Stimulated activated CD4-positive, alpha-beta T cell treated with anti-CD3 and anti-CD28 coated beads, Interleukin-4, amount 100 ng/mL, for 1 hour (primary cell): ENCODE data around the gene NAA15.
A peak's percentile ranks its signal among the peaks of the same experiment; 100 is the strongest.
"Not testable (repeated sequence)": the region's sequence is repeated elsewhere in the genome, so short reads cannot be mapped to it uniquely, and the experiment has no call there.

Experiments
- DNase-seq: peaks from one replicate; pipeline ENCODE4 v3.0.0-alpha.2; 2020

NAA15 gene

DNA sequence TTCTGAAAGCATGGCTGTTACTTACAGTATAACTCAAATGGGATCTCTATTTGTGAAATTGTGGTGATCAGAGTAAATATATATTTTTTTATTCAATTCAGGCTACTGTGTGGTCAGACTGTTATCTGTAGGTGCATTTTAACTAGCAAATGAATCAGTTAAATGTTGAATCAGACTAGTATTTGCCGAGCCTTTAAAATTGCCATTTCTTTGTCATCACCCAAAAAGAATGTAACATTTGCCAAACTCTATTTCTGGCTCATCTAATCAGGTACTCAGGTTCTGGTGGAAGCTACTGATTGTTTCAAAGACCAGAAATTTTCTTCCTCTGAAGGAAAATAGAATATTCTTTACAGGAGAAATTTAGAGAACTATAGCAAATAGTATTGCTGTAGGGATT is 1.8 kb upstream of the NAA15 start:
- no peak for DNase-seq

DNA sequence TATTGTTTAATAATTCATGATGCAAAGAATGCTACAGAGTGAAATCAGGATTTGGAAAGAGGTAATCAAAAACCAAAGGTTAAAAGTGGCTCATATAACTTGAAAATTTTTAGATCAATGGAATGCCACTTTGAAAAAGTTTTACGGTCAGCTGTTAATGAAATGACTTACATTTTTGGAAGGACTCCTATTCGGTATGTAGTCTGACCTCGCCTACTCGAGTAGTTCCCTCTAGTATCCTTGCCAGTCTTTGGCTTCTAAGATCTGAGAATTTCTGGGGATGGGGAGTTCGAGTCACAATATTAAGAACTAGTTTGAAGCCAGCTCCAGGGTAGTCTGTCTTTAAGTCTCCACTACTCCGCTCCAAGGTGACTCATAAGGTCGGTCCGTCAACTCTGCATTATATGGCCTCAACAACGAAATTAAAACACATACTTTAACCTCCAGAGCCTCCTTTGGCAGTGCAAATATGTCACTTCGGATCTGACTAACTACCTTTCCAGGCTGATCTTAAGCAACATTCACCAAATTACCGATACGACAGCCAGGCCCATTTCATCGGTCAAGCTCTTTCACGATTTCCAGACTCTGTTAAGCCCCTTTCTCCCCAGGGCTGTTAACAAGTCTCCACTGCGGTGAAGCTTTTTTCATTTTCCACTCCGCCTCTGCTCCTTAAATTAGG is 733 bp upstream of the NAA15 start:
- no peak for DNase-seq

DNA sequence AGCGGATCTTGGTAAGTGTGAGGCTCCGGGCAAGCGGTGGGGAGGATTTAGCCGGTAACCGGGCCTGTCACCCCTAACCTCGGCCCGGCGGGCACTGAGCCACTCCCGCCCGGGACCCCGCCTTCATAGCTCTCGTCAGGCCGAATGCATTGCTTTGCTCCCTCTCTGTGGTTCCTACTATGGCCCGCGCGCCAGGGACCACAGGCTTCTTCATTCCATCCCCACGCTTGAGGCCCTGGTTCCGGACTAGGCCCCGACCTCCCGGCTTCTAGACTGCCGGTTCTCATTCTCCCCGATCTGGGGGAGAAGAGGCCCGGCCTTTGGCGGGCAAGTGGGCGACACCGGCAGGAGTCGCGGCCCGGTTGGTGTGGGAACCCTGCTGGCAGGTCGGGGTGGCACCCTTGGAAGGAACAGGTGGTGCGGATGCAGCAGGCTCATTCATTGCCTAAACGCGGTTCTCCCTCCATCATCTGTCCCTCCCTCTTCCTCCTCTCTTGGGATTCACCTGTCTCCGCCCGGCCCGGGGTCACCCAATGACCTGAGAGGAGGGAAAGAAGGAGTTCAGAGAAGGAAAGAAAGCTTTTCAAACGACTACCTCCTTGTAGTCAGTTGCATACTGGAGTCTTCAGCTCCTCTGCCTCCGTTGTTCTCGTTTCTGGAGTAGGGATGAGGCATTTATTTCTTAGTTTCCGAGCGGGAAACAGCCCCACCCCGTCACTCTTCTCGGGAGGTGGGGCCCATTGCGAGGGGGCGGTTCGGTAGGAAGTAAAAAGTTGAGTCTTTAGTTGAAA is 711 bp downstream of the NAA15 start, which contains the start of gene NDUFC1:
Gene NDUFC1, minus strand, starts transcription at position 657 of the 791 bp plus-strand sequence. CDS start 6,679 bp downstream, outside the sequence.
- peak; percentile 62 for DNase-seq

DNA sequence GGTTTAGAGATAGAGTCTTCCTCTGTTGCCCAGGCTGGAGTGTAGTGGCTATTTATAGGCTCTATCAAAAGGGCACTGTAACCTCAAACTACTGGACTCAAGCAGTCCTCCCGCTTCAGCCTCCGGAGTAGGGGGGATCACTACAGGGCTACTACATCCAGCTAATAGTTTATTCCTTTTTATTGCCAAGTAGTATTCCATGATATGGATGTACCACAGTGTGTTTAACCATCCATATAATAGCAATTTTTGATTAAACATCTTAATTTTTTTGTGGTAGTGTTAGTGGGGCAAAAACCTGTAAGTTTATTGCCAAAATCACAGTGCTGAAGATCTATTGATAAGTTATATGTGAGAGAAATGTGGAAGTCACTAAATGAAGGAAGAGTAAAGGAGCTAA is 3.6 kb downstream of the NAA15 start:
- DNase-seq: no peak

DNA sequence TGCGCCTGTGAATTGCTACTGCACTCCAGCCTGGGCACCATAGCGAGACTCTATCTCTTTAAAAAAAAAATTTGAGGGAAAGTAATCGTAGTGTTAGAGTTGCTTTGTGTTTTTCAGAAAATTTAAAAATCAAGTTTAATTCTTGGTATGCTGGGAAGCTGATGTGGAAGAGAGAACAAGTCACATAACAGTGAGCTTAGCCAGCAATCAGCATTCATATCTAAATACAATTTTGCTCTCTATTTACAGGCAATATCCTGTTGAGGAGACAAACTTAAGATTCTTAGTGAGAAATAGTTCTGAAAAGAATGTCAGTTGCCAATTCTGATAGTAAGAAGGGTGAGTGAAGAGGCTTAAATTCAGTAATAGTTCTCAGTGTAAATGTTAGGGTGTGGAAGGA is 10.6 kb downstream of the NAA15 start:
- no peak for DNase-seq

DNA sequence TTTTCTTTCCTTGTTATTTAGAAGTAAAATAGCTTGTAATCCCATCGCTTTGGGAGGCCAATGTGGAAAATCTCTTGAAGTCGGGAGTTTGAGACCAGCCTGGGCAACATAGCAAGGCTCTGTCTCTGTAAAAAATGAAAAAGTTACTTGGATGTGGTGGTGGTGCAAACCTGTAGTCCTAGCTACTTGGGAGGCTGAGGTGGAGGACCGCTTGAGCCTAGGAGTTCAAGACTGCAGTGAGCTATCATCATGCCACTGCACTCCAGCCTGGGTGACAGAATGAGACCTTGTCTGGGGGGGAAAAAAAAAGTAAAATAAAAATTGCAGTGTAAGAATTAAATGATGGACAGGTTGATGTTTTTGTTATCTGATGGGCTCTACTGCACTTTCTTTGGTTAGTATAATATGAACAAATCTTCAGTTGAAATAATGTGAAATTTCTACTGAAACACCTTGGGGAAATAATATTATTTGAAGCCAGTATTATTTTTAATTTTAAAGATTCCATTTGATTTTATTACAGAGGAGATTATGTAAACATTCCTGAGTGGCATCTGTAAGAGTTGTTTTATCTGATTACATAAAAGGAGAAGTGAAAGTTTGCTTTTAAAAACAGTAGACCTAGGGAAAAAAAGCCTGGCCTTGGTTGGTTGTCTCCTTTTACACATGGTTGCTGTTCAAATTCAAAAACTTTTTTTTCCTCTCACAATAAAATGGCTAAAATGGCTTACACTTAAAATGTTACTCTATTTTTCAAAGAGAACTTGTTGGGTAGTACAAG is 11.4 kb downstream of the NAA15 start:
- no peak for DNase-seq

DNA sequence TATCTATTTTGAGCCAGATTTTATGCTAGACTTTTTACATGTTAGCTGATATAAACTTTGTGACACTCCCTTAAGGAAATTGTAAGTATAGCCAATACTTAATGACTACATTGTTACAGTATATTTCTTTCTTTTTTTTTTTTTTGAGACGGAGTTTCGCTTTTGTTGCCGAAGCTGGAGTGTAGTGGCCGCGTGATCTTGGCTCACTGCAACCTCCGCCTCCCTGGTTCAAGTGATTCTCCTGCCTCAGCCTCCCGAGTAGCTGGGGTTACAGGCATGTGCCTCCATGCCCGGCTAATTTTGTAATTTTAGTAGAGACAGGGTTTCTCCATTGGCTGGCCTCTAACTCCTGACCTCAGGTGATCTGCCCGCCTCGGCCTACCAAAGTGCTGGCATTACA is 12.1 kb downstream of the NAA15 start:
- DNase-seq: not testable (repeated sequence)

DNA sequence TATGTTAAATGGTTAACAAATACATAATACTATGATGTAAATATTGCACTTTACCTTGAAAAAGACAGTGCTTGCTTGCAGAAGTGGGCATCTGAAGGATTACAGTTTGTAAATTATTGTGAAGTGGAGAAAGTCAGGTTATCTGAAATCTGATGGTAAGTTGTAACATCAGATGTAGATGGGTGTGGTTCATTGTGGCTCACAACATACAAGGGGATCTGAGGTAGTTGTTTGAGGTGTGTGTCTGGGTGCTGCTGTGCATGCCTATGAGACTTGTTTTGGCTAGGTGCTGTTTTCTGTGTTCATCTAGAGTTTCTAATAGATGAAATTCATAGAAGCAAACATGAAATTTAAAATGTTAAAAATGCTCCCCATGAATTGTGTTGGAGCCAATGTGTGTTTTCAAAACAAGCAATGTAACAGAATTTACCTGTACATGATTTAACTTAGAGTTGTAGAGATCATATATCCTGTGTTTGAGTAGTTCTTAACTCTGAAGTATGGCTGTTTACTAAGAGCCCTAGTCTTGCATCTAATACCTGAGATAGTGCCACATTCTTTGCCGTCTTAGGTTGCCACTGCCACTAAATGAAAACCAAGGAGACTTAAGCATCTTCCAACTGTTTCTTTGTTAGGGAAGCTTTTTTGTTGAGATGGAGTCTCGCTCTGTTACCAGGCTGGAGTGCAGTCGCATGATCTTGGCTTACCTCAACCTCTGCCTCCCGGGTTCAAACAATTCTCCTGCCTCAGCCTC is 12.9 kb downstream of the NAA15 start:
- DNase-seq: no peak

DNA sequence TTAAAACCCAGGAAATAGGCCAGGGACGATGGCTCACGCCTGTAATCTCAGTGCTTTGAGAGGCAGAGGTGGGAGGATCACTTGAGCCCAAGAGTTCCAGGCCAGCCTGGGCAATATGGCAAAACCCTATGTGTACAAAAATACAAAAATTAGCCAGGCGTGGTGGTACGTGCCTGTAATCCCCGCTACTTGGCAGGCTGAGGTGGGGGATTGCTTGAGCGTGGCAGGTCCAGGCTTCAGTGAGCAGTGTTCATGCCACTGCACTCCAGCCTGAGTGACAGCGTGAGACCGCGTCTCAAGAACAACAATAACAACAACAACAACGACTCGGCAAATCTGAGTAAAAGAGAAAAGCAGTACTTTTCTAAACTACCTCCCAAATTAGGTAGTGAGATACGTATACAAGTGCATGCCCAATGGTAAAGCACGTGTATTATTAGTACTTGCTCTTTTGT is 13.9 kb downstream of the NAA15 start:
- DNase-seq: no peak

DNA sequence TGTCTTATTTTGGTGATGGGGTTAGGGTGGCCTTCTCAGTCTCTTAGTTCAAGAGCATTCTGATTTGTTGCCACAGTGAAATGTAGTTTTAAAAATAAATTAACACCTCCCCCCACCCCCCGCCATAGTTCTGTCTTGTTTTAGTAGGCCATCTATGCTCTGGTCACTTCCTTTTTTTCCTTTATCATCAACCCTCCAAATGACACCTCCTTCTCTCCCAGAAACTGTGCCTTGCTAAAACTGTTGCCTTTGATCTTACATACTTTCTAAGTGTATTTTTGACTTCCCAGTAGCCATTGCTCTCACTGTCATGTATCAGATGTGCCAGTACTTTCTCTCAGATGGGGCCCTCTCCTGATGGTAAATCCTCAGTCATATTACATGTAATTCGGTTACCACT is 15.4 kb downstream of the NAA15 start:
- no peak for DNase-seq

DNA sequence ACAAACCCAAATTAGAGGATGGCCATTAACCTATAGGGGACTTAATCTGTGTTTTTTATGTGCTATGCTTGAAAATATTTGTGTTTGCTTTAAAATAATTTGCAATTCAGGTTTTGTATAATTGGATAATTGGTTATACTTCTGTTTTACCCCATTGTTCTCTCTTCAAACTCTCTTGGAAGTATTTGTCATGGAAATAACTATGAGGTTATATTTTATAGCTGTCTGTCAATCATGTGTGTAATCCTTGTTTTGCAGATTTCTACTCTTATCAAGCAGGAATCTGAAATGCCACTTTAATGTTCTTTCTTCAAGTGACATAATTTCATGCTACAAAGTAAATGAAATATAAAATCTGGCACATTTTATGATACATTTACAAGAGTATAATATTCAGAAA is 16.3 kb downstream of the NAA15 start:
- no peak for DNase-seq

DNA sequence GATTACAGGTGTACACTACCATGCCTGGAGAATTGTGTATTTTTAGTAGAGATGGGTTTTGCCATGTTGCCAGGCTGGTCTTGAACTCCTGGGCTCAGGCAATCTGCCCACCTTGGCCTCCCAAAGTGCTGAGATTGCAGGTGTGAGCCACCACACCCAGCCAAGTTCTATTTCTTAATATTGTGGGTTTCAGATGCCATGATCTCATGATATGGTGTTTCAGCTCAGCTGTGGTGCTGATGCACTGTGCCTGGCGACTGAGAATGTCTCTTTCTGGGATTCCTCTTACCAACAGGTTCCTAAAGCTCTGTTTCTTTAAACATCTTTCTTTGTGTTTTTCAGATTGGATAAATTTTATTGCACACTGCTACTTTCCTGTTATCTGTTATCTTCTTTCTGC is 18.3 kb downstream of the NAA15 start:
- DNase-seq: no peak

DNA sequence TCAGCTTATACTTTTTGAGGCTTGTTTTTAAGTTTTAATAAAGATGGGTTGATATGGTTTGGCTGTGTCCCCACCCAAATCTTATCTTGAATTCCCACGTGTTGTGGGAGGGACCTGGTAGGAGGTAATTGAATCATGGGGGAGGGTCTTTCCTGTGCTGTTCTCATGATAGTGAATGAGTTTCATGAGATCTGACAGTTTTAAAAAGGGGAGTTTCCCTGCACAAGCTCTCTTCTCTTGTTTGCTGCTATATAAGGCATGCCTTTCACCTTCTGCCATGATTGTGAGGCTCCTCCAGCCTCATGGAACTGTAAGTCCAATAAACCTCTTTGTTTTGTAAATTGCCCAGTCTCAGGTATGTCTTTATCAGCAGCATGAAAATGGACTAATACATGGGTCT is 20.8 kb downstream of the NAA15 start:
- not testable (repeated sequence) for DNase-seq

DNA sequence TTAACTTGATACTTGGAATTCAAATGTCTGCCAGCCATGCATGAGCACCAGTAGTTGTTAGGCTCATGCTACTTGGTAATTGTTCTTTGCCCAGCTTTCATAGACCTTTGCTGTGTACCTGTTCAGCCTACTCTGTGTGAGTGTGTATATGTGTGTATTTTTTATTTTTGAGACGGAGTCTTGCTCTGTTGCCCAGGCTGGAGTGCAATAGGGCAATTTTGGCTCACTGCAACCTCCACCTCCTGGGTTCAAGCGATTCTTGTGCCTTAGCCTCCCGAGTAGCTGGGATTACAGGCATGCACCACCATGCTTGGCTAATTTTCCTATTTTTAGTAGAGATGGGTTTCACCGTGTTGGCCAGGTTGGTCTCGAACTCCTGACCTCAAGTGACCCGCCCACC is 21.2 kb downstream of the NAA15 start:
- not testable (repeated sequence) for DNase-seq

DNA sequence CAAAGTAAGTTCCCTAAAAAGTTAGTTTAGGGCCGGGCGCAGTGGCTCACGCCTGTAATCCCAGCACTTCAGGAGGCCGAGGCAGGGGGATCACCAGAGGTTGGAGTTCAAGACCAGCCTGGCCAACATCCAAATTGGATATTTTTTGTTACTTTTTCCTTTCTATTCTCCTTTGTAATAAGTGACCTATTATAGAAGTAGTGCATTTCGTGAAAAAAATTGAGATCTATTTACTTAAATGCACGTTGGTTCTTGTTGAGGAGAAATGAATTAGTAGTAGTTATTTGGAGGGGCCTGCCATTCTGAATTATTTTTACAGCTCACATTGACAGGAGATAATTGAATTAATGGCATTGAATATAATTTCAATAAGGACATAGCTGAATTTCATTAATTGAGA is 23.3 kb downstream of the NAA15 start:
- no peak for DNase-seq

DNA sequence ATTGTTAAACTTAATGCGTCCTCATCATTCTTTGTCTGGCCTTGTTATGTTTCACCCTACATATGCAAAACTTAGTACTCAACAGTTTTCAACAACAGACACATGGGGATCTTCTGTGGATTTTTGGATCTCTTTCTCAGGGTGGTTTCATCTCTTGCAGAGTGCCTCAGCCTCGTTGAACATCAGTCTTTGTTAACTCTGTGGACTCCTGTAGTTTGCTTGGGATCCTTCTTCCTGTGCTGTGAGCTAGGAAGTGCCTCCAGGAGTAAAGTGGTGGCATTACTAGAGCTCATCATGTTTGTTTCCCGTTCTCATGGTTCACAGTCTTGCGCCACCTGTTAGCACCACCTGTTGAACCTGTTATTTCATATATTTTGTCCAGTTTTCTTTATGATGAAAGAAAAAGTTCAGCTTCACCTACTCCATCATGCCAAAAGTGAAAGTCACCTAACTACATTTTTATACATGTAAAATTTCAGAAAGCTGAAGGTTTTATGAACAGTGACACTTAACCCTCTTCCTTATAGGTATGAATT is 28.4 kb downstream of the NAA15 start:
- DNase-seq: no peak

DNA sequence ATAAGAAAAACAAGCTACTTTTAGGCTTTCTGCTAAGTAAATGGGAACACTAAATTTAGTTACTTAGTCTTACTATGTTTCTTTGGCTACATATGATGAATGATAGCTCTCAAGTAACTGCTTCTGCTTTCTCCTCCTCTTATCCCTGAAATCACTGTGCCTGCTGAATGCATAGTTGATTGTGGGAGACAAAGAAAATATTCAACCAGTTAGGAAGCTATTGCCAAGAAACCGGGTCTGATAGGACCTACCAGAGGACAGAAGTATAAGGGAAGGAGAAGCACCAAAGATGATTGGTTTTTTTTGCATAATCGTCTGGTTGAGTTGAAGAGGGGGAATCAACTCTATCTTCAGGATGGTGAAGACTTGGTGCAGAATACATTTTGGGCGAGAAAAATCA is 29.0 kb downstream of the NAA15 start:
- no peak for DNase-seq

DNA sequence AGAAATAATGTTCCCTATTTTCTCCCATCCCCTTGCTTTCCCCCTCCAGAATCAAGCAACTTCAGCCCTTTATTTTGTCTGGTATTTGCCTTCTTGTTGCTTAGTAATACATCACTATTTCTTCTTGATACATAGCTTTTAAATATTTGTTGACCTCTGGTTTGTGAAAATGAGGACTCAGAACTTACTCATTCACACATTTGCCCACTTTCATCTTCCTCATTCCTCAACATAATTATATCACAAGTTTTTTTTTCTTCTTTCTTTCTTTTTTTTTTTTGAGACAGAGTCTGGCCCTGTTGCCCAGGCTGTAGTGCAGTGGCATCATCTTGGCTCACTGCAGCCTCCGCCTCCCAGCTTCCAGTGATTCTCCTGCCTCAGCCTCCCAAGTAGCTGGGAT is 29.9 kb downstream of the NAA15 start:
- DNase-seq: no peak

DNA sequence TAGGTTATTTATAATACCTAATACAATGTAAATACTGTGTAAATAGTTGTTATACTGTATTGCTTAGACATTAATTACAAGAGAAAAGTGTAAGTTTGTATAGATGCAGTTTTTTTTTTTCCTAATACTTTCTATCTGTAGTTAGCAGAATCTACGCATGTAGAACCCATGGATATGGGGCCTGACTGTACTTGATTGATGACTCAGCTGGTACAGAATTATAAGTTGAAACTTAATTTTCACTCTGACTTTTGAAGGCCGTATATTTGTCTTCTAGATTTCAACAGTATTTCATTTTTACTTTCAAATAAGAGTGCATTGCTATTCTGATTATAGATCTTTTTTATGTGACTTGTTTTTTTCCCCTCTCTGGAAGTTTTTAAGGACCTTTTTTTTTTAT is 31.7 kb downstream of the NAA15 start:
- DNase-seq: no peak

DNA sequence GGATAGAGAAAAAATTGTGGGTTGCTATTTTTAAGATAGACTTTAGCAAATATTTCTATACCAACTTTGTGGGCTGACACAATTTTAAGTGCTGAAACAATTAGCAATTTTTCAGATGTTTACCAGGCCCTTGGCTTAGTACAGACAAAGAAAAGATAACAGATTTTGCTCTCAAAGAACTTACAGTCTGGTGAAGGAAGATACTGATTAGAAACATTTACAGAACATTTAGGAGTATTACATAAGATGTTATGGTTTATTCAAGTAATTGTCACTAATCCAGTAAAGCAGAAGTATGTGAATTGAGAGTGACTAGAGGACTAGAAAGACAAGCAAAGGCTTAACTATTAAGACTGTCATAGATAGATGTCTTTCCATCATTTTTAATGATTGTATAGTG is 36.3 kb downstream of the NAA15 start:
- DNase-seq: no peak

DNA sequence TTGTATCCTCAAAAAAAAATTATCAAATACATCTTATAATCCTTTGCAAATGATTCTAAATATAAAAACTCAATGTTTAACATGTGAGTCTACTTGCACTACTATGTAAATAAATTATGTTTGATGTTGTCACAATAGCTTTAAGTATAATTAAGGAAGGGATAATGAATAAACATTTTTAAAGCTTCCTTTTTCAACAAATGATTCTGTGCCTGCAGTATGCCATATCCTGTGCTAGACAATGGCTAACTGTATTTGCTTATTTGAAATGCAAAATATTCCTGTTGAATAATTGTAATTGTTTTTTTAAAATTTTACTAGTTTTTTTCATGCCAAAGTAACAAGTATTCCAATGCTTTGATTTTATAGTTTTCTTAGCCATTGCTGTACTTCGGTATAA is 60.0 kb downstream of the NAA15 start:
- no peak for DNase-seq

DNA sequence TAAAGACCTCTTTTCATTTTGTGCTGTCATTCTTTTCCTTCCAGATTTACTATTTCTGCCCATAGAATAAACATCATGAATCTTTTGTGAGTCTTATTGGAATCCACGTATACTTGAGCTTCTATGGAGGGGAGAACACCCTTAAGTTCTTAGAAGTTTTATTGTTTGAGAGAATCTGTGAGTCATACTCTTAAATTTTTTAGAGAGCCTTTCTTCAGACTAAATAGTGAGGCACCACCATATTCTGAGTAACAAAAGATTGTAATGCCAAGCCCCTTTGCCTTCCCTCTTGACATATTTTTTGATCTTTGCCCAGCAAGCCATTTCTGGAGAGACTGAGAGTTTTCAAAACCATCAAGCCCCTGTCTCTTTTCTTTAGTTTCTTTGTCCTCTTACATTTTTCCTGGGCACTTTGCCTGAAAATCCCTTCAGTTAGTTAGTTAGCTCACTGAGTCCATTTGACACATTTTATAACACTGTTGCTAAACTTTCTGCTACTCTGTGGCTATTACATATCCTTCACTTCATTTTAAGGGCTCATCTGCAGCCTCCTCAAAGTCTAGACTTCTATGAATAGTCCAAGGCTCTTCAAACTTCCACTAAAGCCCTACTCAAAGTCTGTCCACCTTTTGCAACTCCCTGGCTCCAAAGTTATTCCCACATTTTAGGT is 66.3 kb downstream of the NAA15 start:
- no peak for DNase-seq
